Stimulated activated CD4-positive, alpha-beta T cell treated with anti-CD3 and anti-CD28 coated beads, Interleukin-2, amount 100 ng/mL, for 48 hours (primary cell): ENCODE results near the gene CYTL1.

Experiments used
- DNase-seq, 2 donors: peaks; one replicate each; pipeline ENCODE4 v3.0.0-alpha.2; 2020

CYTL1 gene

GRCh38 chr4:4995908-4996265, 23.4 kb downstream of the CYTL1 start:
- no peak for DNase-seq

- DNase-seq: peak; percentile 43 to 49
Measured at GRCh38 chr4:4995103-4995907, 24.0 kb downstream of the CYTL1 start.

GRCh38 chr4:4994312-4995097, 24.8 kb downstream of the CYTL1 start:
- no peak for DNase-seq

- DNase-seq: no peak
Measured at GRCh38 chr4:4992833-4993232, 26.4 kb downstream of the CYTL1 start.

GRCh38 chr4:4991541-4992099, 27.6 kb downstream of the CYTL1 start:
- DNase-seq: no peak

GRCh38 chr4:4990857-4991540, 28.3 kb downstream of the CYTL1 start:
- DNase-seq: no peak

GRCh38 chr4:4990329-4990728, 28.9 kb downstream of the CYTL1 start:
- DNase-seq: no peak

GRCh38 chr4:4989083-4989622, 30.1 kb downstream of the CYTL1 start:
- DNase-seq: no peak

- no peak for DNase-seq
Measured at GRCh38 chr4:4987656-4988055, 31.6 kb downstream of the CYTL1 start.

GRCh38 chr4:4986841-4987240, 32.4 kb downstream of the CYTL1 start:
- no peak for DNase-seq

- DNase-seq: no peak
Measured at GRCh38 chr4:4985844-4986243, 33.4 kb downstream of the CYTL1 start.

GRCh38 chr4:4985036-4985435, 34.2 kb downstream of the CYTL1 start:
- no peak for DNase-seq

GRCh38 chr4:4984186-4984585, 35.1 kb downstream of the CYTL1 start:
- DNase-seq: no peak

GRCh38 chr4:4981827-4982226, 37.4 kb downstream of the CYTL1 start:
- no peak for DNase-seq

GRCh38 chr4:4981427-4981826, 37.8 kb downstream of the CYTL1 start:
- DNase-seq: no peak

- no peak for DNase-seq
Measured at GRCh38 chr4:4980621-4981230, 38.5 kb downstream of the CYTL1 start.

GRCh38 chr4:4979971-4980370, 39.3 kb downstream of the CYTL1 start:
- DNase-seq: no peak

GRCh38 chr4:4974727-4975126, 44.5 kb downstream of the CYTL1 start:
- no peak for DNase-seq

- DNase-seq: no peak
Measured at GRCh38 chr4:4971796-4972195, 47.5 kb downstream of the CYTL1 start.

GRCh38 chr4:4969298-4969697, 50.0 kb downstream of the CYTL1 start:
- DNase-seq: no peak

GRCh38 chr4:4968161-4968725, 51.0 kb downstream of the CYTL1 start:
- DNase-seq: no peak
